AG09309 (cell line): ENCODE data around the gene ZNF485.

Source experiments
- DNase-seq: peaks from one replicate; pipeline ENCODE4 v3.0.0-alpha.2; 2010; ENCODE audit warnings: low read depth
- H3K4me3 ChIP-seq: 2 replicates; pipeline ENCODE4 v1.5.1; 2011; ENCODE audit warnings: mild to moderate bottlenecking, low read depth, low read length, moderate library complexity; ENCODE audit not compliant: control insufficient read depth
- CTCF ChIP-seq: IDR thresholded peaks from 2 replicates; pipeline ENCODE4 v1.5.1; 2011; ENCODE audit warnings: mild to moderate bottlenecking, low read depth, low read length, inconsistent platforms; ENCODE audit not compliant: insufficient read depth, control insufficient read depth; ENCODE audit errors: missing control alignments

The ZNF485 gene

GRCh38 chr10:43658227-43658626, 52.0 kb downstream of the ZNF485 start:
- no peak overlapping the region for H3K4me3 ChIP-seq
- TF ChIP-seq CTCF, result no peak
- DNase-seq, result no peak

GRCh38 chr10:43665054-43665453, 58.8 kb downstream of the ZNF485 start:
- no peak for DNase-seq
- TF ChIP-seq CTCF, result no peak
- no peak overlapping the region for H3K4me3 ChIP-seq

- no peak for TF ChIP-seq CTCF
- no peak overlapping the region for H3K4me3 ChIP-seq
- DNase-seq, result no peak
These were observed 60.3 kb downstream of the ZNF485 start for GRCh38 chr10:43666552-43666951.

- no peak overlapping the region; the same call in 1 of the 2 replicates for H3K4me3 ChIP-seq
- peak; percentile 47 for TF ChIP-seq CTCF
- no peak for DNase-seq
These were observed 61.1 kb downstream of the ZNF485 start for GRCh38 chr10:43667317-43667731.
